HepG2 (cell line): ENCODE results near the gene CDO1. TPM values are rescaled to one million over a fixed set of nuclear protein-coding genes. Genes with fewer than 3 reads are reported as not detected.
A peak's percentile ranks its signal among the peaks of the same experiment; 100 is the strongest.

ENCODE experiments used
- AKNA ChIP-seq: sonication (generic); formaldehyde crosslinking; IDR thresholded peaks from 2 replicates; pipeline ENCODE4 v1.4.0; 2020; ENCODE audit warnings: missing genetic modification reagents, borderline replicate concordance
- ATAD3A ChIP-seq: sonication (generic); formaldehyde crosslinking; IDR thresholded peaks from 2 replicates; pipeline ENCODE4 v1.4.0; 2020; ENCODE audit warnings: missing genetic modification reagents
- BHLHE40 ChIP-seq: IDR thresholded peaks from 2 replicates; pipeline ENCODE4 v1.6.1; 2011; ENCODE audit warnings: low read length, improper control_type of control experiment
- CEBPZ ChIP-seq: IDR thresholded peaks from 2 replicates; pipeline ENCODE4 v1.6.1; 2012; ENCODE audit warnings: low read length, improper control_type of control experiment
- CENPBD1 ChIP-seq: sonication (generic); formaldehyde crosslinking; IDR thresholded peaks from 2 replicates; pipeline ENCODE4 v1.8.0; 2022; ENCODE audit warnings: missing genetic modification reagents, low read depth, mild to moderate bottlenecking, borderline replicate concordance
- ELF3 ChIP-seq: IDR thresholded peaks from 2 replicates; pipeline ENCODE4 v1.6.1; 2016; ENCODE audit warnings: missing genetic modification reagents, missing compliant biosample characterization
- FOXA1 ChIP-seq, 2 experiments: fragments of 450-650 bp in 1 of 2; sonication (generic) in 1 of 2; formaldehyde crosslinking in 1 of 2; IDR thresholded peaks; 2 replicates each; pipeline versions ENCODE4 v1.4.0 to v1.6.1; 2016 to 2020; ENCODE audit warnings: missing genetic modification reagents in 1 of 2
- GFI1 ChIP-seq: sonication (generic); formaldehyde crosslinking; IDR thresholded peaks from 2 replicates; pipeline ENCODE4 v1.5.0; 2020; ENCODE audit warnings: missing genetic modification reagents, mild to moderate bottlenecking, borderline replicate concordance
- HDAC6 ChIP-seq: fragments of 200-600 bp; sonication (generic); IDR thresholded peaks from 2 replicates; pipeline ENCODE4 v1.7.0; 2017; ENCODE audit warnings: mild to moderate bottlenecking, antibody characterized with exemption, low read length, low read depth
- HMG20A ChIP-seq: IDR thresholded peaks from 2 replicates; pipeline ENCODE4 v1.6.1; 2016; ENCODE audit warnings: borderline replicate concordance
- HOXA9 ChIP-seq: sonication (generic); formaldehyde crosslinking; IDR thresholded peaks from 2 replicates; pipeline ENCODE4 v1.8.1; 2022; ENCODE audit warnings: missing genetic modification reagents, mild to moderate bottlenecking, moderate library complexity, borderline replicate concordance
- ISL2 ChIP-seq: sonication (generic); formaldehyde crosslinking; IDR thresholded peaks from 2 replicates; pipeline ENCODE4 v1.5.0; 2020; ENCODE audit warnings: missing genetic modification reagents
- MZF1 ChIP-seq: sonication (generic); formaldehyde crosslinking; IDR thresholded peaks from 2 replicates; pipeline ENCODE4 v1.8.1; 2023; ENCODE audit warnings: mild to moderate bottlenecking, missing genetic modification reagents, borderline replicate concordance
- SMAD1 ChIP-seq: sonication (generic); formaldehyde crosslinking; IDR thresholded peaks from 2 replicates; pipeline ENCODE4 v1.4.0; 2020; ENCODE audit warnings: missing genetic modification reagents, low read depth, mild to moderate bottlenecking, borderline replicate concordance
- ZBTB20 ChIP-seq: sonication (generic); formaldehyde crosslinking; IDR thresholded peaks from 2 replicates; pipeline ENCODE4 v1.8.1; 2023; ENCODE audit warnings: missing genetic modification reagents, low read depth, mild to moderate bottlenecking, borderline replicate concordance
- ZBTB43 ChIP-seq: sonication (generic); formaldehyde crosslinking; conservative IDR thresholded peaks from 2 replicates; pipeline ENCODE4 v1.4.0; 2020; ENCODE audit warnings: missing genetic modification reagents
- ZFP91 ChIP-seq: sonication (generic); formaldehyde crosslinking; IDR thresholded peaks from 2 replicates; pipeline ENCODE4 v1.9.0; 2022; ENCODE audit warnings: missing genetic modification reagents, mild to moderate bottlenecking, borderline replicate concordance
- ZNF883 ChIP-seq: sonication (generic); formaldehyde crosslinking; IDR thresholded peaks from 2 replicates; pipeline ENCODE4 v1.5.1; 2020; ENCODE audit warnings: mild to moderate bottlenecking, missing genetic modification reagents; ENCODE audit errors: not compliant biosample characterization
- polyA plus RNA-seq, 8 experiments: library from polyadenylated mRNA; depleted of rRNA in 3 of 8; stranded (reverse) in 7 of 8; unstranded in 1 of 8; fragments of >200 nt; fragmentation: Illumina TruSeq in 4 of 8; extraction: Trizol in 4 of 8; gene quantifications; 2 replicates each; pipeline versions ENCODE4 v1.2.1 to v1.2.3, GENCODE V29; 2011 to 2016; ENCODE audit warnings: low read depth in 4 of 8, missing spikeins in 1 of 8, mixed read lengths in 1 of 8; ENCODE audit not compliant: insufficient read depth in 1 of 8
- total RNA-seq, 5 experiments: library from RNA; depleted of rRNA; stranded (reverse); fragments of >200 nt; fragmentation: Illumina TruSeq; extraction: Trizol; gene quantifications; 2 replicates each; pipeline ENCODE4 v1.2.3, GENCODE V29; 2016; ENCODE audit warnings: low read depth in 1 of 5

Gene CDO1
- total and polyA plus RNA-seq, 2 of the 13 experiments (the other 11 are each of a cell fraction or from before 2014, with no cell fraction given) = 3.2 to 4.4 TPM

GRCh38 chr5:115812372-115812771 lies 4.1 kb downstream of the CDO1 start (continued):
- no peak for TF ChIP-seq AKNA (CRISPR knock-in tag)
- no peak for TF ChIP-seq ZBTB20 (CRISPR knock-in tag)
- no peak for TF ChIP-seq ELF3
- TF ChIP-seq CEBPZ = no peak
- TF ChIP-seq BHLHE40 = no peak
- TF ChIP-seq SMAD1 (CRISPR knock-in tag) = no peak
- TF ChIP-seq ATAD3A = no peak
- TF ChIP-seq ZFP91 (CRISPR knock-in tag) = no peak
- TF ChIP-seq HDAC6 = no peak
- no peak for TF ChIP-seq ZNF883 (CRISPR knock-in tag)
- peak; percentile 17; the same call in 1 of the 2 replicates for TF ChIP-seq ISL2 (CRISPR knock-in tag)
- TF ChIP-seq FOXA1 (IDR thresholded peaks at IDR 0.05) = no peak
- peak; percentile 27; the same call in 1 of the 2 replicates for TF ChIP-seq FOXA1 (CRISPR knock-in tag; IDR thresholded peaks at IDR 0.05)
- TF ChIP-seq HMG20A (CRISPR knock-in tag) = no peak
- no peak for TF ChIP-seq GFI1 (CRISPR knock-in tag)
- TF ChIP-seq HOXA9 (CRISPR knock-in tag) = no peak
- no peak for TF ChIP-seq MZF1
- TF ChIP-seq ZBTB43 = no peak
- no peak for TF ChIP-seq CENPBD1 (CRISPR knock-in tag)
